Measurements from ENCODE around the gene INPP5B. TPM values are rescaled to one million over a fixed set of nuclear protein-coding genes. Genes with fewer than 3 reads are reported as not detected.
A peak's percentile ranks its signal among the peaks of the same experiment; 100 is the strongest.

Gene INPP5B
- total RNA-seq, 2 experiments from 2014 or later: 27.7 to 29.1 TPM

DNA sequence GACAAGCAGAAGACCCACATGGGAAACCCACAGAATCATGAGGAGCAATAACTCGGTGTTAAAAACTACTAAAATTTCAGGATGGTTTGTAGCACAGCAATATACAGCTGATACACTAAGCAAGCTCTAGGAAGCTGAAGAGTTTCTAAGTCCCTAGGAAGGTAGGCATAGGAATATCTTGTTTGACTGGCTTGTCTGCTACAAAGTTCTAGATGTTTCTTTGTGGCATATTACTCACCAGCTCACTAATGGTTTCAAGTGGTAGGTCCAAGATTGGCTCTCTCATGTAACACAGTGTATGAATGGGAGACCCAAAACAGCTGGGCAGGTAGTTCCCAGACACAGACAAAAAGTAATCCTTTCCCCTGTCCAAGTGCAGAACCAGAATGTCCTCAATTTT lies 74.2 kb downstream of the INPP5B start:
- H3K27ac Mint-ChIP-seq: no peak overlapping the region
- POLR2A ChIA-PET: no interaction called here

DNA sequence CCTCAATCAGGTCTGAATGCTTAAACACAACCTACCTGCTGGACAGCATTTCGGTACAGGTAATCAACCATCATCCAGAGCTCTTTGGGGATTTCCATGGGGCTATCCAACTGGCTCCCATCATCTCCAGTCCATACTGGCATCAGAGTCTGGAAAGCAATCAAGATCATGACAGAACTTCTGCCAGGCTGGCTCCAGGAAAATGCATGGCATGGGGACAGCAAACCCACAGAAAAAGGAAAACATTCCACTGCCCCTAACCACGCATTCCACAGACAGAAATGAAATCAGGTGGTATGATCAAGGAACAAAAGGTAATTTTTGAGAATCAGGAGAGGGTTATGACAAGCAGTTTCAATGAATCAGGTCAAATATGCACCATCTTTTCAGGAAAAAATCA lies 78.4 kb downstream of the INPP5B start:
- Mint-ChIP-seq H3K9me3 (no peaks in the 10 kb centered on the region), H3K4me1 (ENCODE audit: low read depth) (peaks cover 13% of the 10 kb centered on the region), H3K4me3 (no peak overlapping the region), H3K27me3 (no peaks in the 10 kb centered on the region), H3K36me3 (ENCODE audit: low read depth) (peaks cover 34% of the 10 kb centered on the region), H3K27ac (no peak overlapping the region)
- DNase-seq (no peak), ATAC-seq (no peak)
- POLR2A ChIA-PET: interaction anchor here (0.6 kb wide), 1 partner anchor 158 kb away, joined by 3 read pairs; no protein-coding TSS in a partner anchor
- TF ChIP-seq, protein P1, sequence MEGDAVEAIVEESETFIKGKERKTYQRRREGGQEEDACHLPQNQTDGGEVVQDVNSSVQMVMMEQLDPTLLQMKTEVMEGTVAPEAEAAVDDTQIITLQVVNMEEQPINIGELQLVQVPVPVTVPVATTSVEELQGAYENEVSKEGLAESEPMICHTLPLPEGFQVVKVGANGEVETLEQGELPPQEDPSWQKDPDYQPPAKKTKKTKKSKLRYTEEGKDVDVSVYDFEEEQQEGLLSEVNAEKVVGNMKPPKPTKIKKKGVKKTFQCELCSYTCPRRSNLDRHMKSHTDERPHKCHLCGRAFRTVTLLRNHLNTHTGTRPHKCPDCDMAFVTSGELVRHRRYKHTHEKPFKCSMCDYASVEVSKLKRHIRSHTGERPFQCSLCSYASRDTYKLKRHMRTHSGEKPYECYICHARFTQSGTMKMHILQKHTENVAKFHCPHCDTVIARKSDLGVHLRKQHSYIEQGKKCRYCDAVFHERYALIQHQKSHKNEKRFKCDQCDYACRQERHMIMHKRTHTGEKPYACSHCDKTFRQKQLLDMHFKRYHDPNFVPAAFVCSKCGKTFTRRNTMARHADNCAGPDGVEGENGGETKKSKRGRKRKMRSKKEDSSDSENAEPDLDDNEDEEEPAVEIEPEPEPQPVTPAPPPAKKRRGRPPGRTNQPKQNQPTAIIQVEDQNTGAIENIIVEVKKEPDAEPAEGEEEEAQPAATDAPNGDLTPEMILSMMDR (IDR thresholded peaks at IDR 0.05): no peak
- intact Hi-C loops (cut with micrococcal nuclease): no loop called here
- CTCF ChIA-PET: no interaction called here

More for the DNA sequence above, 74.2 kb downstream of the INPP5B start:
- intact Hi-C loops (cut with micrococcal nuclease): no loop called here
- peaks cover 29% of the 10 kb centered on the region for H3K36me3 Mint-ChIP-seq (ENCODE audit: low read depth)
- H3K4me1 Mint-ChIP-seq (ENCODE audit: low read depth): no peaks in the 10 kb centered on the region
- no peak for ATAC-seq
- TF ChIP-seq, protein P1 (IDR thresholded peaks at IDR 0.05): no peak
- CTCF ChIA-PET: interaction anchor here (1.2 to 2.2 kb wide), 2 partner anchors 12 to 61 kb away, joined by 3 to 15 read pairs; partner anchors contain the start of gene MTF1
- DNase-seq: no peak
- H3K4me3 Mint-ChIP-seq: no peak overlapping the region
- H3K9me3 Mint-ChIP-seq: no peaks in the 10 kb centered on the region
- no peaks in the 10 kb centered on the region for H3K27me3 Mint-ChIP-seq

DNA sequence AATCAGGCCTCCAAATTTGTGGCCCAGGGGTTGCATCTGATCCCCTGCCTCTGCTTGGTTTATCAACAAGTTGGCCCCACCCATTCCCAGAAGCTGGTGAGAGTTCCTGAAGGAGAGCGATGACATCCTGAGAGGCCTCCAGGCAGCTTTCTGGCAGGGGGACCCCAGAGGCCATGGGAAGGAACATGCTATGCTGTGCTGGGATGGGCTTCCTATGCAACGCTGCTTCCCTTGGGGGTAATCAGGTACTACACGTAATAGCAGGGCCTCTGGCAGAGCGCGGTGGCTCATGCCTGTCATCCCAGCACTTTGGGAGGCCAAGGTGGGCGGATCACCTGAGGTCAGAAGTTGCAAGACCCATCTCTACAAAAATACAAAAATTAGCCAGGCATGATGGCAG lies 79.1 kb downstream of the INPP5B start:
- POLR2A ChIA-PET: no interaction called here
- H3K27ac Mint-ChIP-seq: no peak overlapping the region
- ATAC-seq (no peak), DNase-seq (no peak)
- H3K27me3 Mint-ChIP-seq: no peaks in the 10 kb centered on the region
- H3K4me3 Mint-ChIP-seq: no peak overlapping the region
- CTCF ChIA-PET: interaction anchor here (1.3 kb wide), 1 partner anchor 10 kb away, joined by 3 read pairs; no protein-coding TSS in a partner anchor
- TF ChIP-seq, protein P1 (IDR thresholded peaks at IDR 0.05): no peak
- H3K9me3 Mint-ChIP-seq: no peaks in the 10 kb centered on the region
- intact Hi-C loops (cut with micrococcal nuclease): no loop called here
- H3K36me3 Mint-ChIP-seq (ENCODE audit: low read depth): peaks cover 34% of the 10 kb centered on the region
- peaks cover 13% of the 10 kb centered on the region for H3K4me1 Mint-ChIP-seq (ENCODE audit: low read depth)

DNA sequence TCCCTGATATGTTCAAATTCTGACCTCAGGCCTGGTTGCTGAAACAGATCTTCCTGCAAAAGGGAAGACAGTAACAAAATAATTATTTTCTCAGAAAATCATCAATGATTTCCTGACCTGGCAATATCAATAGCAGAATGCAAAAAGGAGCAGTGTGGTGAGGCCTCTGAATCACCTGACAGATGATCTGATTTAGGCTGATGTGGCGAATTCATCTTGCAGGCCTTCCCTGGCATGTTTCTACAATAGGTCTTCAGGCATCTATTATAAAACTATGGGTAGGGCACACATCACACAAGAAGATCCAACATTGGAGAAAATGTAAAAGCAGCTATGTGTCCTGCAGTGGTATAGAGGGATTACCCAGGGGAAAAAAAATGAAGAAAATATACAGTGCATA lies 80.4 kb downstream of the INPP5B start:
- Mint-ChIP-seq H3K36me3 (ENCODE audit: low read depth) (peaks cover 33% of the 10 kb centered on the region), H3K4me3 (no peak overlapping the region), H3K27me3 (no peaks in the 10 kb centered on the region), H3K9me3 (no peaks in the 10 kb centered on the region), H3K27ac (peak overlapping the region; percentile 88), H3K4me1 (ENCODE audit: low read depth) (peaks cover 13% of the 10 kb centered on the region)
- no peak for ATAC-seq
- ChIA-PET CTCF (interaction anchor here (1.3 kb wide), 1 partner anchor 12 kb away, joined by 3 read pairs; no protein-coding TSS in a partner anchor), POLR2A (no interaction called here)
- intact Hi-C loops (cut with micrococcal nuclease): no loop called here
- TF ChIP-seq, protein P1 (IDR thresholded peaks at IDR 0.05): no peak
- no peak for DNase-seq

DNA sequence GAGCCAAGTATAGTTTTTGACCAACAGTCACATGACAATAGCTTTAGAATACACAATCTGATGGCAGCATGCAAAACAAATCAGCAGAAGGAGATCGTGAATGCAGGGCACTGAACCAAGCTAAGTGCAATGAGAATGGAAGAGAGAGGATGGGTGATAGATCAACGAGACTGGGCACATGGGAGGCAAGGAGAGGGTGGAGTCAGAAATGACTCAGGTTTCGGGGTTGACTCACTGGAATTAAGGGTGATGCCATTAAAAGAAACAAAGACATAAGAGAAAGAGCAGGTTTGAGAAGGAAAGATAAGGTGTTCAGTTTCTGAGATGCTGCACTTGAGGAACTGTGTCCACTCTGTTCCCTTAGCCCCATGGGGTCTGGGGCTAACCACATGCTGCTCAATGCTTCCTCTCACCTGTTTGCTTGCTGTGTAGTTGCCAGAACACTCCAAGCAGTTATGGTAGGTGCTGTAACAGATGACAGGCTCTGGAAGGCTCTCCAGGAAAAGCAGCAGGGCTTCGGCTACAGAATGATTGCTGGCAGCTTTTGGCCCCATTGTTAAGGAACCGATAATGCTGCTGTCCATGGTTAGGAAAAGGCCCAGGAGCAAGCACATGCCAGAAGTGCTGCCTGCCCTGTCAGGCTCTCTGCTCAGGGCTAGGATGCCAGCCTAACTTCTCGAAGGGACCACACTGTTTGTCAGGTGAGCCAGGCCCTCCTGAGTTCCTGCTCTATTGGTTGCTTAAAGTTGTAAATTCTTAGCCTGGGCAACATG lies 81.3 kb downstream of the INPP5B start:
- DNase-seq (peak; percentile 66), ATAC-seq (peak; percentile 92)
- intact Hi-C loops (cut with micrococcal nuclease): no loop called here
- no peaks in the 10 kb centered on the region for H3K27me3 Mint-ChIP-seq
- no peak overlapping the region for H3K4me3 Mint-ChIP-seq
- TF ChIP-seq, protein P1 (IDR thresholded peaks at IDR 0.05): no peak
- ChIA-PET CTCF (interaction anchor here (1.4 kb wide), 1 partner anchor 11 kb away, joined by 5 read pairs; no protein-coding TSS in a partner anchor), POLR2A (interaction anchor here (1.1 to 1.2 kb wide), 2 partner anchors 14 to 18 kb away, joined by 3 to 4 read pairs; no protein-coding TSS in a partner anchor)
- H3K27ac Mint-ChIP-seq: peak overlapping the region; percentile 88
- H3K9me3 Mint-ChIP-seq: no peaks in the 10 kb centered on the region
- H3K4me1 Mint-ChIP-seq (ENCODE audit: low read depth): peaks cover 16% of the 10 kb centered on the region
- peaks cover 31% of the 10 kb centered on the region for H3K36me3 Mint-ChIP-seq (ENCODE audit: low read depth)
